Osteocyte (in vitro differentiated cells): Measurements from ENCODE around the gene ANO9. TPM values are rescaled to one million over a fixed set of nuclear protein-coding genes. Genes with fewer than 3 reads are reported as not detected.

ENCODE experiments used
- DNase-seq: peaks from one replicate; pipeline ENCODE4 v3.0.0; 2021; ENCODE audit warnings: mixed read lengths; ENCODE audit not compliant: unreplicated experiment; ENCODE audit errors: extremely low spot score
- H3K27ac Mint-ChIP-seq: one replicate; pipeline ENCODE4 v1.8.0; 2021; ENCODE audit warnings: mild to moderate bottlenecking, mixed read lengths; ENCODE audit not compliant: unreplicated experiment
- H3K27me3 Mint-ChIP-seq: one replicate; pipeline ENCODE4 v1.8.0; 2021; ENCODE audit warnings: mixed read lengths; ENCODE audit not compliant: unreplicated experiment
- H3K36me3 Mint-ChIP-seq: one replicate; pipeline ENCODE4 v1.8.0; 2021; ENCODE audit warnings: mixed read lengths; ENCODE audit not compliant: unreplicated experiment
- H3K4me1 Mint-ChIP-seq: one replicate; pipeline ENCODE4 v1.8.0; 2021; ENCODE audit warnings: mixed read lengths; ENCODE audit not compliant: unreplicated experiment
- H3K4me3 Mint-ChIP-seq: one replicate; pipeline ENCODE4 v1.8.0; 2021; ENCODE audit warnings: mild to moderate bottlenecking, moderate library complexity, mixed read lengths; ENCODE audit not compliant: unreplicated experiment
- H3K9me3 Mint-ChIP-seq: one replicate; pipeline ENCODE4 v1.8.0; 2021; ENCODE audit warnings: mixed read lengths; ENCODE audit not compliant: unreplicated experiment
- CTCF ChIP-seq: fragments of 200-600 bp; sonication (generic); IDR thresholded peaks from 2 replicates; pipeline ENCODE4 v1.5.0; 2021; ENCODE audit warnings: antibody characterized with exemption, mild to moderate bottlenecking, moderate library complexity
- total RNA-seq: library from RNA; stranded (reverse); gene quantifications from 2 replicates; pipeline ENCODE4 v1.2.1, GENCODE V29; 2021

The ANO9 gene
- total RNA-seq, 1 donor from 2014 or later, result not detected

- peak; percentile 85 for DNase-seq
- peak overlapping the region; percentile 83 for H3K27ac Mint-ChIP-seq
Measured at GRCh38 chr11:368414-369335, 73.1 kb downstream of the ANO9 start.

GRCh38 chr11:367956-368413 lies 73.8 kb downstream of the ANO9 start:
- Mint-ChIP-seq H3K27ac (peak overlapping the region; percentile 47), H3K9me3 (no peaks in the 10 kb centered on the region), H3K36me3 (peaks cover 5% of the 10 kb centered on the region), H3K4me3 (peak overlapping the region; percentile 85), H3K27me3 (peaks cover 6% of the 10 kb centered on the region), H3K4me1 (peaks cover 28% of the 10 kb centered on the region)
- TF ChIP-seq CTCF, result no peak
- no peak for DNase-seq

More at GRCh38 chr11:368414-369335, 73.1 kb downstream of the ANO9 start:
- Mint-ChIP-seq H3K9me3 (no peaks in the 10 kb centered on the region), H3K27me3 (peaks cover 6% of the 10 kb centered on the region), H3K4me3 (peak overlapping the region; percentile 85), H3K36me3 (peaks cover 5% of the 10 kb centered on the region), H3K4me1 (peaks cover 30% of the 10 kb centered on the region)
- no peak for TF ChIP-seq CTCF

Other genes with a start within 250 kb of the ANO9 start
- gene SCGB1C1, start 248.9 kb downstream of the ANO9 start, total RNA-seq, result not detected in 2 replicates
- 54.6 and 59.3 TPM in 2 replicates for gene BET1L, start 234.6 kb downstream of the ANO9 start, total RNA-seq
- gene RIC8A, start 234.3 kb downstream of the ANO9 start, total RNA-seq, result 105 and 125 TPM in 2 replicates
- 23.2 and 25.7 TPM in 2 replicates for gene SIRT3, start 205.7 kb downstream of the ANO9 start, total RNA-seq
- gene PSMD13, start 205.0 kb downstream of the ANO9 start, total RNA-seq, result 115 and 126 TPM in 2 replicates
- gene NLRP6, start 163.6 kb downstream of the ANO9 start, total RNA-seq, result not detected in 2 replicates
- gene PGGHG, start 152.9 kb downstream of the ANO9 start, total RNA-seq, result 39.9 and 43.4 TPM in 2 replicates
- gene IFITM5, start 142.5 kb downstream of the ANO9 start, total RNA-seq, result not detected in 2 replicates
- 671 and 698 TPM in 2 replicates for gene IFITM2, start 134.2 kb downstream of the ANO9 start, total RNA-seq
- gene IFITM1, start 128.0 kb downstream of the ANO9 start, total RNA-seq, result 352 and 355 TPM in 2 replicates
- gene IFITM3, start 121.2 kb downstream of the ANO9 start, total RNA-seq, result 1,725 and 1,814 TPM in 2 replicates
- 61.0 and 63.3 TPM in 2 replicates for gene B4GALNT4, start 72.5 kb downstream of the ANO9 start, total RNA-seq
- 0.40 and 0.50 TPM in 2 replicates for gene PKP3, start 47.8 kb downstream of the ANO9 start, total RNA-seq
- gene SIGIRR, start 27.0 kb downstream of the ANO9 start, total RNA-seq, result 27.0 and 28.0 TPM in 2 replicates
- 55.3 and 56.1 TPM in 2 replicates for gene PTDSS2, start 8.3 kb upstream of the ANO9 start, total RNA-seq
- gene RNH1, start 65.2 kb upstream of the ANO9 start, total RNA-seq, result 151 and 160 TPM in 2 replicates
- 68.3 and 69.4 TPM in 2 replicates for gene HRAS, start 93.6 kb upstream of the ANO9 start, total RNA-seq
- gene LRRC56, start 95.5 kb upstream of the ANO9 start, total RNA-seq, result 3.2 and 3.7 TPM in 2 replicates
- gene LMNTD2, start 118.7 kb upstream of the ANO9 start, total RNA-seq, result 6.0 and 6.4 TPM in 2 replicates
- gene RASSF7, start 119.0 kb upstream of the ANO9 start, total RNA-seq, result 8.0 and 9.3 TPM in 2 replicates
- 31.5 TPM in 2 replicates for gene PHRF1, start 134.5 kb upstream of the ANO9 start, total RNA-seq
- gene IRF7, start 173.9 kb upstream of the ANO9 start, total RNA-seq, result 14.4 and 15.4 TPM in 2 replicates
- not detected in 2 replicates for gene CDHR5, start 182.9 kb upstream of the ANO9 start, total RNA-seq
- gene SCT, start 185.2 kb upstream of the ANO9 start, total RNA-seq, result not detected in 2 replicates
- 1.7 and 1.8 TPM in 2 replicates for gene DRD4, start 195.3 kb upstream of the ANO9 start, total RNA-seq